Measurements from ENCODE around the gene TEX11.
"Not testable (repeated sequence)": the region's sequence is repeated elsewhere in the genome, so short reads cannot be mapped to it uniquely, and the experiment has no call there.

TEX11 gene

GRCh38 chrX:70890441-70890840 lies 18.1 kb downstream of the TEX11 start:
- not testable (repeated sequence) for DNase-seq; H3K4ac ChIP-seq (ENCODE audit: low read depth in 1 of 2, low read length in 2 of 2); H3K9me3 ChIP-seq (ENCODE audit: control insufficient read depth, low read length); H2BK12ac ChIP-seq (ENCODE audit: low read length in 2 of 2); H2BK15ac ChIP-seq (ENCODE audit: low read depth, poor library complexity, severe bottlenecking); H3K36me3 ChIP-seq (ENCODE audit: control insufficient read depth in 1 of 2, insufficient read depth in 2 of 2, low read depth in 1 of 2, low read length in 2 of 2); H4K91ac ChIP-seq (ENCODE audit: low read length); H3K9ac ChIP-seq (ENCODE audit: low read length); H3K14ac ChIP-seq (ENCODE audit: low read length in 2 of 2); H3K4me3 ChIP-seq (ENCODE audit: insufficient read depth in 1 of 2, low read depth in 1 of 2, low read length in 2 of 2); H2AK5ac ChIP-seq (ENCODE audit: low read length, severe bottlenecking); H2BK5ac ChIP-seq (ENCODE audit: low read depth, low read length, poor library complexity, severe bottlenecking); H3K23ac ChIP-seq (ENCODE audit: low read length in 2 of 2); H3K4me1 ChIP-seq (ENCODE audit: control insufficient read depth, insufficient read depth, low read depth, low read length); H3K4me2 ChIP-seq (ENCODE audit: low read length, poor library complexity, severe bottlenecking); H3K18ac ChIP-seq (ENCODE audit: low read depth in 1 of 2, low read length in 2 of 2); H4K8ac ChIP-seq (ENCODE audit: low read length); H2BK120ac ChIP-seq (ENCODE audit: low read depth, low read length); H2AFZ ChIP-seq (ENCODE audit: low read depth, low read length); H3K79me1 ChIP-seq (replicated peaks; ENCODE audit: low read length, poor library complexity, severe bottlenecking); H3K27ac ChIP-seq (ENCODE audit: low read length, poor library complexity, severe bottlenecking)
- H3K27me3 ChIP-seq (ENCODE audit: control insufficient read depth in 1 of 2, insufficient read depth in 1 of 2, low read length in 2 of 2), result peaks cover 0 to 22% of the 10 kb centered on the region in 2 experiments
- 62% methylated on average over 6 of the region's 6 CpGs for WGBS

- DNase-seq, result no peak
- no peaks in the 10 kb centered on the region for H3K36me3 ChIP-seq (ENCODE audit: control insufficient read depth in 1 of 2, insufficient read depth in 2 of 2, low read depth in 1 of 2, low read length in 2 of 2)
Measured at GRCh38 chrX:70878902-70879301, 29.6 kb downstream of the TEX11 start.

GRCh38 chrX:70852294-70852693 lies 56.2 kb downstream of the TEX11 start:
- Histone ChIP-seq H3K23ac (ENCODE audit: low read length in 2 of 2) (no peak overlapping the region), H3K18ac (ENCODE audit: low read depth in 1 of 2, low read length in 2 of 2) (no peak overlapping the region), H2AK5ac (ENCODE audit: low read length, severe bottlenecking) (no peak overlapping the region), H3K9me3 (ENCODE audit: control insufficient read depth, low read length) (no peaks in the 10 kb centered on the region), H3K9ac (ENCODE audit: low read length) (no peak overlapping the region), H2AFZ (ENCODE audit: low read depth, low read length) (no peak overlapping the region), H3K4ac (ENCODE audit: low read depth in 1 of 2, low read length in 2 of 2) (no peak overlapping the region), H2BK15ac (ENCODE audit: low read depth, poor library complexity, severe bottlenecking) (no peak overlapping the region), H3K4me3 (ENCODE audit: insufficient read depth in 1 of 2, low read depth in 1 of 2, low read length in 2 of 2) (no peak overlapping the region), H3K79me1 (replicated peaks; ENCODE audit: low read length, poor library complexity, severe bottlenecking) (no peaks in the 10 kb centered on the region), H3K27ac (ENCODE audit: low read length, poor library complexity, severe bottlenecking) (no peak overlapping the region), H2BK12ac (ENCODE audit: low read length in 2 of 2) (no peak overlapping the region), H2BK120ac (ENCODE audit: low read depth, low read length) (no peak overlapping the region), H4K8ac (ENCODE audit: low read length) (no peak overlapping the region), H4K91ac (ENCODE audit: low read length) (no peak overlapping the region), H3K4me1 (ENCODE audit: control insufficient read depth, insufficient read depth, low read depth, low read length) (no peaks in the 10 kb centered on the region), H3K4me2 (ENCODE audit: low read length, poor library complexity, severe bottlenecking) (no peak overlapping the region), H2BK5ac (ENCODE audit: low read depth, low read length, poor library complexity, severe bottlenecking) (no peak overlapping the region), H3K27me3 (ENCODE audit: control insufficient read depth in 1 of 2, insufficient read depth in 1 of 2, low read length in 2 of 2) (peaks cover 0 to 18% of the 10 kb centered on the region in 2 experiments), H3K14ac (ENCODE audit: low read length in 2 of 2) (no peak overlapping the region), H3K36me3 (ENCODE audit: control insufficient read depth in 1 of 2, insufficient read depth in 2 of 2, low read depth in 1 of 2, low read length in 2 of 2) (no peaks in the 10 kb centered on the region)
- DNase-seq, result no peak
- WGBS, result no CpG with 5 or more reads among the region's 3 CpGs

More at GRCh38 chrX:70878902-70879301, 29.6 kb downstream of the TEX11 start:
- Histone ChIP-seq H3K9me3 (ENCODE audit: control insufficient read depth, low read length) (no peaks in the 10 kb centered on the region), H4K91ac (ENCODE audit: low read length) (no peak overlapping the region), H2AK5ac (ENCODE audit: low read length, severe bottlenecking) (no peak overlapping the region), H3K18ac (ENCODE audit: low read depth in 1 of 2, low read length in 2 of 2) (no peak overlapping the region), H3K4ac (ENCODE audit: low read depth in 1 of 2, low read length in 2 of 2) (no peak overlapping the region), H2BK120ac (ENCODE audit: low read depth, low read length) (no peak overlapping the region), H3K14ac (ENCODE audit: low read length in 2 of 2) (no peak overlapping the region), H3K4me2 (ENCODE audit: low read length, poor library complexity, severe bottlenecking) (no peak overlapping the region), H3K27ac (ENCODE audit: low read length, poor library complexity, severe bottlenecking) (no peak overlapping the region), H2BK5ac (ENCODE audit: low read depth, low read length, poor library complexity, severe bottlenecking) (no peak overlapping the region), H2AFZ (ENCODE audit: low read depth, low read length) (no peak overlapping the region), H3K4me1 (ENCODE audit: control insufficient read depth, insufficient read depth, low read depth, low read length) (peaks cover 2% of the 10 kb centered on the region), H3K9ac (ENCODE audit: low read length) (no peak overlapping the region), H3K79me1 (replicated peaks; ENCODE audit: low read length, poor library complexity, severe bottlenecking) (no peaks in the 10 kb centered on the region), H4K8ac (ENCODE audit: low read length) (no peak overlapping the region), H2BK12ac (ENCODE audit: low read length in 2 of 2) (no peak overlapping the region), H2BK15ac (ENCODE audit: low read depth, poor library complexity, severe bottlenecking) (no peak overlapping the region), H3K4me3 (ENCODE audit: insufficient read depth in 1 of 2, low read depth in 1 of 2, low read length in 2 of 2) (no peak overlapping the region), H3K27me3 (ENCODE audit: control insufficient read depth in 1 of 2, insufficient read depth in 1 of 2, low read length in 2 of 2) (peaks cover 0 to 32% of the 10 kb centered on the region in 2 experiments), H3K23ac (ENCODE audit: low read length in 2 of 2) (no peak overlapping the region)
- 100% methylated on average over 1 of the region's 2 CpGs for WGBS

GRCh38 chrX:70844081-70844480 lies 64.4 kb downstream of the TEX11 start:
- not testable (repeated sequence) for H3K36me3 ChIP-seq (ENCODE audit: control insufficient read depth in 1 of 2, insufficient read depth in 2 of 2, low read depth in 1 of 2, low read length in 2 of 2); H3K4me3 ChIP-seq (ENCODE audit: insufficient read depth in 1 of 2, low read depth in 1 of 2, low read length in 2 of 2); H3K27ac ChIP-seq (ENCODE audit: low read length, poor library complexity, severe bottlenecking); H3K4me1 ChIP-seq (ENCODE audit: control insufficient read depth, insufficient read depth, low read depth, low read length); H3K79me1 ChIP-seq (replicated peaks; ENCODE audit: low read length, poor library complexity, severe bottlenecking); H2BK120ac ChIP-seq (ENCODE audit: low read depth, low read length); H3K14ac ChIP-seq (ENCODE audit: low read length in 2 of 2); H2BK15ac ChIP-seq (ENCODE audit: low read depth, poor library complexity, severe bottlenecking); H3K9me3 ChIP-seq (ENCODE audit: control insufficient read depth, low read length); H2BK12ac ChIP-seq (ENCODE audit: low read length in 2 of 2); H3K9ac ChIP-seq (ENCODE audit: low read length); H4K8ac ChIP-seq (ENCODE audit: low read length); H4K91ac ChIP-seq (ENCODE audit: low read length); H3K4me2 ChIP-seq (ENCODE audit: low read length, poor library complexity, severe bottlenecking); H2AK5ac ChIP-seq (ENCODE audit: low read length, severe bottlenecking); H2AFZ ChIP-seq (ENCODE audit: low read depth, low read length); H3K18ac ChIP-seq (ENCODE audit: low read depth in 1 of 2, low read length in 2 of 2); DNase-seq; H3K23ac ChIP-seq (ENCODE audit: low read length in 2 of 2); H2BK5ac ChIP-seq (ENCODE audit: low read depth, low read length, poor library complexity, severe bottlenecking); H3K4ac ChIP-seq (ENCODE audit: low read depth in 1 of 2, low read length in 2 of 2)
- WGBS, result no CpG with 5 or more reads among the region's 6 CpGs
- peaks cover 0 to 10% of the 10 kb centered on the region in 2 experiments for H3K27me3 ChIP-seq (ENCODE audit: control insufficient read depth in 1 of 2, insufficient read depth in 1 of 2, low read length in 2 of 2)

Measured in mesenchymal stem cell (in vitro differentiated cells and primary cell).